OCI-M2 (cell line): ENCODE measurements around the gene TMC6.

Source experiments
- DNase-seq: peaks from one replicate; lab custom pipeline; 2025; ENCODE audit not compliant: unreplicated experiment; lab: John Stamatoyannopoulos, UW

TMC6 gene

GRCh38 chr17:78137392-78138203 is 9.0 kb upstream of the TMC6 start:
- DNase-seq = no peak

GRCh38 chr17:78135858-78136500 is 7.4 kb upstream of the TMC6 start:
- DNase-seq = no peak

- DNase-seq = no peak
Measured at GRCh38 chr17:78134899-78135385, 6.4 kb upstream of the TMC6 start.

GRCh38 chr17:78133971-78134898 is 5.7 kb upstream of the TMC6 start:
- no peak for DNase-seq

- no peak for DNase-seq
Measured at GRCh38 chr17:78133179-78133951, 4.8 kb upstream of the TMC6 start.

GRCh38 chr17:78132767-78133178 is 4.2 kb upstream of the TMC6 start:
- no peak for DNase-seq

- no peak for DNase-seq
Measured at GRCh38 chr17:78132084-78132676, 3.6 kb upstream of the TMC6 start.

GRCh38 chr17:78131172-78132083 is 2.9 kb upstream of the TMC6 start:
- no peak for DNase-seq

GRCh38 chr17:78130437-78131101 is 2.0 kb upstream of the TMC6 start, which contains the start of gene TMC8:
TMC8 (plus strand) TSS chr17:78130771; CDS start chr17:78131589, 818 bp downstream.
- no peak for DNase-seq

- DNase-seq = no peak
Measured at GRCh38 chr17:78130090-78130436, 1.5 kb upstream of the TMC6 start.

- no peak for DNase-seq
Measured at GRCh38 chr17:78129351-78130089, 965 bp upstream of the TMC6 start.

- no peak for DNase-seq
Measured at GRCh38 chr17:78127888-78128550, 536 bp downstream of the TMC6 start.

GRCh38 chr17:78127239-78127887 is 1.2 kb downstream of the TMC6 start:
- no peak for DNase-seq

GRCh38 chr17:78126895-78127238 is 1.7 kb downstream of the TMC6 start:
- DNase-seq = no peak

GRCh38 chr17:78125976-78126894 is 2.3 kb downstream of the TMC6 start:
- no peak for DNase-seq
